HEK293 (cell line): ENCODE measurements around the gene SIL1.

ENCODE experiments used
- ZNF768 ChIP-seq: fragments of 450-650 bp; formaldehyde crosslinking; IDR thresholded peaks from 2 replicates; pipeline ENCODE4 v1.5.1; 2018; ENCODE audit warnings: missing biosample characterization, mild to moderate bottlenecking, missing genetic modification characterization
- TF ChIP-seq, protein P1 (sequence below): fragments of 450-650 bp; formaldehyde crosslinking; IDR thresholded peaks from 2 replicates; pipeline ENCODE4 v1.5.1; 2016; ENCODE audit warnings: missing biosample characterization, missing genetic modification characterization

DNA sequence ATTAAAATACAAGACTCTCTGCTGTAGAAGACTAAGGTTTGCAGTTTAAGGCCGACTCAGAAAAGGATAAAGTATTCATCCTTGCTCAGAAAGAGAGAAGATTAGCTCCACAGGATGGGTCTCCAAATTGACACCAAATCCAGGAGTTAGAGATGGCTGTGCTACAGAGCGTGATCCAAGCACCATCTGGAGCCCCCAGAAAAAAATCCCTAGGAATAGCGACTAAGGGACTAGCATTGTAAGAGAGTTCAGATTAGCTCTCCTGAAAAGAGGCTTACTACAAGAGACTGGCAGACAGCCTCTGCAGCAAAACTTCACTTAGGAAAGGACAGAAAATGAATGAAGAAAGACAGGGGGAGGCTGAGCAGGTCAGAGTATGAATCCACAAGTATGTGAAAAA, 3.7 kb downstream of the SIL1 start:
- TF ChIP-seq ZNF768 (tag by site-specific recombination) = no peak
- TF ChIP-seq, protein P1, sequence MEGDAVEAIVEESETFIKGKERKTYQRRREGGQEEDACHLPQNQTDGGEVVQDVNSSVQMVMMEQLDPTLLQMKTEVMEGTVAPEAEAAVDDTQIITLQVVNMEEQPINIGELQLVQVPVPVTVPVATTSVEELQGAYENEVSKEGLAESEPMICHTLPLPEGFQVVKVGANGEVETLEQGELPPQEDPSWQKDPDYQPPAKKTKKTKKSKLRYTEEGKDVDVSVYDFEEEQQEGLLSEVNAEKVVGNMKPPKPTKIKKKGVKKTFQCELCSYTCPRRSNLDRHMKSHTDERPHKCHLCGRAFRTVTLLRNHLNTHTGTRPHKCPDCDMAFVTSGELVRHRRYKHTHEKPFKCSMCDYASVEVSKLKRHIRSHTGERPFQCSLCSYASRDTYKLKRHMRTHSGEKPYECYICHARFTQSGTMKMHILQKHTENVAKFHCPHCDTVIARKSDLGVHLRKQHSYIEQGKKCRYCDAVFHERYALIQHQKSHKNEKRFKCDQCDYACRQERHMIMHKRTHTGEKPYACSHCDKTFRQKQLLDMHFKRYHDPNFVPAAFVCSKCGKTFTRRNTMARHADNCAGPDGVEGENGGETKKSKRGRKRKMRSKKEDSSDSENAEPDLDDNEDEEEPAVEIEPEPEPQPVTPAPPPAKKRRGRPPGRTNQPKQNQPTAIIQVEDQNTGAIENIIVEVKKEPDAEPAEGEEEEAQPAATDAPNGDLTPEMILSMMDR (tag by site-specific recombination) = no peak
